Kidney tubule cell (primary cell): ENCODE results near the gene CACNA1E.
"Not testable (repeated sequence)": the region's sequence is repeated elsewhere in the genome, so short reads cannot be mapped to it uniquely, and the experiment has no call there.

ENCODE experiments used
- DNase-seq: peaks from one replicate; pipeline ENCODE4 v3.0.0-alpha.2; 2018; ENCODE audit warnings: low spot score

Gene CACNA1E

GRCh38 chr1:181517181-181517875 is 34.0 kb downstream of the CACNA1E start:
- DNase-seq, result no peak

- DNase-seq, result no peak
These were observed 34.8 kb downstream of the CACNA1E start for GRCh38 chr1:181518152-181518551.

GRCh38 chr1:181522864-181523263 is 39.5 kb downstream of the CACNA1E start:
- no peak for DNase-seq

GRCh38 chr1:181525104-181525721 is 41.9 kb downstream of the CACNA1E start:
- no peak for DNase-seq

- DNase-seq, result not testable (repeated sequence)
These were observed 44.9 kb downstream of the CACNA1E start for GRCh38 chr1:181528241-181528640.

GRCh38 chr1:181531441-181531840 is 48.1 kb downstream of the CACNA1E start:
- DNase-seq, result no peak

- peak; percentile 14 for DNase-seq
These were observed 48.8 kb downstream of the CACNA1E start for GRCh38 chr1:181531951-181532600.

- DNase-seq, result no peak
These were observed 55.5 kb downstream of the CACNA1E start for GRCh38 chr1:181538836-181539235.

- no peak for DNase-seq
These were observed 58.1 kb downstream of the CACNA1E start for GRCh38 chr1:181541458-181541857.

GRCh38 chr1:181541947-181542346 is 58.6 kb downstream of the CACNA1E start:
- peak; percentile 39 for DNase-seq

GRCh38 chr1:181542406-181542805 is 59.1 kb downstream of the CACNA1E start:
- DNase-seq, result not testable (repeated sequence)

- DNase-seq, result no peak
These were observed 62.1 kb downstream of the CACNA1E start for GRCh38 chr1:181545395-181545794.

GRCh38 chr1:181548497-181548896 is 65.2 kb downstream of the CACNA1E start:
- DNase-seq, result no peak

GRCh38 chr1:181551249-181551648 is 67.9 kb downstream of the CACNA1E start:
- DNase-seq, result no peak

- no peak for DNase-seq
These were observed 68.4 kb downstream of the CACNA1E start for GRCh38 chr1:181551754-181552153.

- DNase-seq, result no peak
These were observed 71.1 kb downstream of the CACNA1E start for GRCh38 chr1:181554465-181554864.

- DNase-seq, result no peak
These were observed 73.3 kb downstream of the CACNA1E start for GRCh38 chr1:181556631-181557030.

- no peak for DNase-seq
These were observed 74.0 kb downstream of the CACNA1E start for GRCh38 chr1:181557313-181557712.

- no peak for DNase-seq
These were observed 75.1 kb downstream of the CACNA1E start for GRCh38 chr1:181558416-181558815.

- DNase-seq, result no peak
These were observed 75.8 kb downstream of the CACNA1E start for GRCh38 chr1:181559142-181559541.

- DNase-seq, result no peak
These were observed 79.1 kb downstream of the CACNA1E start for GRCh38 chr1:181562395-181562794.

GRCh38 chr1:181568736-181569135 is 85.4 kb downstream of the CACNA1E start:
- no peak for DNase-seq

- DNase-seq, result no peak
These were observed 94.2 kb downstream of the CACNA1E start for GRCh38 chr1:181577475-181577874.
